Mesothelial cell of epicardium (in vitro differentiated cells): ENCODE results near the gene YPEL1. TPM values are rescaled to one million over a fixed set of nuclear protein-coding genes. Genes with fewer than 3 reads are reported as not detected.

Experiments used
- DNase-seq, 2 experiments: peaks; one replicate each; pipeline ENCODE4 v3.0.0; 2021; ENCODE audit warnings: low spot score in 2 of 2; ENCODE audit not compliant: unreplicated experiment in 2 of 2
- H3K27ac Mint-ChIP-seq: 2 replicates; pipeline ENCODE4 v1.8.0; 2021; ENCODE audit warnings: mixed read lengths
- H3K27me3 Mint-ChIP-seq: 2 replicates; pipeline ENCODE4 v1.8.0; 2021; ENCODE audit warnings: low read depth, mixed read lengths
- H3K36me3 Mint-ChIP-seq: 2 replicates; pipeline ENCODE4 v1.8.0; 2021; ENCODE audit warnings: mixed read lengths
- H3K4me1 Mint-ChIP-seq: 2 replicates; pipeline ENCODE4 v1.8.0; 2021; ENCODE audit warnings: mixed read lengths
- H3K4me3 Mint-ChIP-seq: 2 replicates; pipeline ENCODE4 v1.8.0; 2021; ENCODE audit warnings: mild to moderate bottlenecking, moderate library complexity, mixed read lengths
- H3K9me3 Mint-ChIP-seq: 2 replicates; pipeline ENCODE4 v1.8.0; 2021; ENCODE audit warnings: mixed read lengths
- CTCF ChIP-seq: fragments of 200-600 bp; sonication (generic); IDR thresholded peaks from one replicate; pipeline ENCODE4 v1.5.0; 2021; ENCODE audit warnings: antibody characterized with exemption; ENCODE audit not compliant: unreplicated experiment
- total RNA-seq: library from RNA; stranded (reverse); gene quantifications from 3 replicates; pipeline ENCODE4 v1.2.1, GENCODE V29; 2021

Gene YPEL1
- total RNA-seq, 1 donor from 2014 or later, result 17.2 TPM

- H3K27me3 Mint-ChIP-seq, result peaks cover 16% of the 10 kb centered on the region
Observed at GRCh38 chr22:21659864-21660525, 75.6 kb downstream of the YPEL1 start.

GRCh38 chr22:21657360-21658032 is 78.1 kb downstream of the YPEL1 start:
- peak in 1 of 2 experiments; percentile 59 for DNase-seq
- no peak for TF ChIP-seq CTCF
- Mint-ChIP-seq H3K27me3 (peaks cover 16% of the 10 kb centered on the region), H3K4me3 (peak overlapping the region; percentile 73), H3K36me3 (no peaks in the 10 kb centered on the region), H3K27ac (no peak overlapping the region), H3K9me3 (no peaks in the 10 kb centered on the region), H3K4me1 (peaks cover 8% of the 10 kb centered on the region)

More at GRCh38 chr22:21659864-21660525, 75.6 kb downstream of the YPEL1 start:
- Mint-ChIP-seq H3K9me3 (no peaks in the 10 kb centered on the region), H3K27ac (no peak overlapping the region), H3K36me3 (no peaks in the 10 kb centered on the region), H3K4me1 (peaks cover 8% of the 10 kb centered on the region), H3K4me3 (no peak overlapping the region)
- no peak for TF ChIP-seq CTCF
- DNase-seq, result no peak

- peaks cover 16% of the 10 kb centered on the region for H3K27me3 Mint-ChIP-seq
- peak overlapping the region; percentile 52 for H3K4me3 Mint-ChIP-seq
- no peak for DNase-seq
- no peaks in the 10 kb centered on the region for H3K36me3 Mint-ChIP-seq
- H3K27ac Mint-ChIP-seq, result peak overlapping the region; percentile 44
- TF ChIP-seq CTCF, result no peak
- peaks cover 8% of the 10 kb centered on the region for H3K4me1 Mint-ChIP-seq
- H3K9me3 Mint-ChIP-seq, result no peaks in the 10 kb centered on the region
Observed at GRCh38 chr22:21657020-21657359, 78.6 kb downstream of the YPEL1 start.

GRCh38 chr22:21652547-21653545 is 82.7 kb downstream of the YPEL1 start:
- no peak for TF ChIP-seq CTCF
- DNase-seq, result no peak
- Mint-ChIP-seq H3K36me3 (peaks cover 2% of the 10 kb centered on the region), H3K4me3 (peak overlapping the region; percentile 93), H3K4me1 (peaks cover 20% of the 10 kb centered on the region), H3K27me3 (peaks cover 4% of the 10 kb centered on the region), H3K9me3 (no peaks in the 10 kb centered on the region), H3K27ac (no peak overlapping the region)

- peaks cover 2% of the 10 kb centered on the region for H3K27me3 Mint-ChIP-seq
- H3K4me1 Mint-ChIP-seq, result peaks cover 18% of the 10 kb centered on the region
- DNase-seq, result peak; percentile 79 to 90
- H3K9me3 Mint-ChIP-seq, result no peaks in the 10 kb centered on the region
- peak overlapping the region; percentile 93 for H3K4me3 Mint-ChIP-seq
- peak overlapping the region; percentile 97 for H3K27ac Mint-ChIP-seq
- peaks cover 2% of the 10 kb centered on the region for H3K36me3 Mint-ChIP-seq
- TF ChIP-seq CTCF, result no peak
Observed at GRCh38 chr22:21652010-21652546, 83.5 kb downstream of the YPEL1 start.
